Prostate gland (tissue), 2 donors: ENCODE data around the gene ELOVL2.

Source experiments
- CTCF ChIP-seq, 4 experiments: fragments of 200-600 bp in 2 of 4; fragments of 450-650 bp in 2 of 4; sonication (generic) in 2 of 4; IDR thresholded peaks; 1 replicate in 3 of 4; 2 replicates in 1 of 4; pipeline ENCODE4 v1.5.1; 2016 to 2019; ENCODE audit warnings: antibody characterized with exemption in 4 of 4, mild to moderate bottlenecking in 2 of 4, moderate library complexity in 2 of 4
- POLR2A ChIP-seq: fragments of 450-650 bp; IDR thresholded peaks from one replicate; pipeline ENCODE4 v1.6.1; 2016; ENCODE audit warnings: antibody characterized with exemption, mild to moderate bottlenecking
- POLR2AphosphoS5 ChIP-seq: sonication (generic); formaldehyde crosslinking; IDR thresholded peaks from one replicate; pipeline ENCODE4 v1.6.1; 2017; ENCODE audit warnings: antibody characterized with exemption

GRCh38 chr6:11042750-11043377 lies 1.2 kb downstream of the ELOVL2 start:
- no peak for TF ChIP-seq CTCF (IDR thresholded peaks at IDR 0.05)
- TF ChIP-seq POLR2AphosphoS5 = no peak
- no peak for TF ChIP-seq POLR2A
